Skin epidermis (tissue), 12 donors: Measurements from ENCODE around the gene CATSPERD.

Experiments used
- H3K27ac ChIP-seq, 21 experiments: fragments of 200-600 bp; sonication (generic) in 11 of 21; one replicate each; pipeline ENCODE4 v1.5.0; 2020; ENCODE audit warnings: mild to moderate bottlenecking in 3 of 21, inconsistent platforms in 2 of 21, moderate library complexity in 2 of 21
- H3K4me3 ChIP-seq, 7 experiments: fragments of 200-600 bp; sonication (generic) in 2 of 7; one replicate each; pipeline ENCODE4 v1.5.0; 2020; ENCODE audit warnings: inconsistent platforms in 2 of 7, mild to moderate bottlenecking in 2 of 7, moderate library complexity in 1 of 7

The CATSPERD gene

DNA sequence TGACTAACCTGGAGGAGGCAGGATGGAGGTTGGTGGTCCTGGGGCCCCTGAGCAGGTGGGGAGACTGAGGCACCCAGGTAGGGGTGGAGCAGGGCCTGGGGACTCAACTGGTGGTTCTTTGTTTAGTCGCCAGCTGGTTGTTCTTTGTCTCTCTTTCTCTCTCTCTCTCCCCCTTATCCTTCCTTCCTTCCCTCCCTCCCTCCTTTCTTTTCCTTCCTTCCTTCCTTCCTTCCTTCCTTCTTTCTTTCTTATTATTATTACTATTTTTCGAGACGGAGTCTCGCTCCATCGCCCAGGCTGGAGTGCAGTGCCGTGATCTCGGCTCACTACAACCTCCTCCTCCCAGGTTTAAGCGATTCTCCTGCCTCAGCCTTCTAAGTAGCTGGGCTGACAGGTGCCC is 77.8 kb downstream of the CATSPERD start:
- Histone ChIP-seq H3K4me3 (no peak overlapping the region), H3K27ac (no peak overlapping the region)

DNA sequence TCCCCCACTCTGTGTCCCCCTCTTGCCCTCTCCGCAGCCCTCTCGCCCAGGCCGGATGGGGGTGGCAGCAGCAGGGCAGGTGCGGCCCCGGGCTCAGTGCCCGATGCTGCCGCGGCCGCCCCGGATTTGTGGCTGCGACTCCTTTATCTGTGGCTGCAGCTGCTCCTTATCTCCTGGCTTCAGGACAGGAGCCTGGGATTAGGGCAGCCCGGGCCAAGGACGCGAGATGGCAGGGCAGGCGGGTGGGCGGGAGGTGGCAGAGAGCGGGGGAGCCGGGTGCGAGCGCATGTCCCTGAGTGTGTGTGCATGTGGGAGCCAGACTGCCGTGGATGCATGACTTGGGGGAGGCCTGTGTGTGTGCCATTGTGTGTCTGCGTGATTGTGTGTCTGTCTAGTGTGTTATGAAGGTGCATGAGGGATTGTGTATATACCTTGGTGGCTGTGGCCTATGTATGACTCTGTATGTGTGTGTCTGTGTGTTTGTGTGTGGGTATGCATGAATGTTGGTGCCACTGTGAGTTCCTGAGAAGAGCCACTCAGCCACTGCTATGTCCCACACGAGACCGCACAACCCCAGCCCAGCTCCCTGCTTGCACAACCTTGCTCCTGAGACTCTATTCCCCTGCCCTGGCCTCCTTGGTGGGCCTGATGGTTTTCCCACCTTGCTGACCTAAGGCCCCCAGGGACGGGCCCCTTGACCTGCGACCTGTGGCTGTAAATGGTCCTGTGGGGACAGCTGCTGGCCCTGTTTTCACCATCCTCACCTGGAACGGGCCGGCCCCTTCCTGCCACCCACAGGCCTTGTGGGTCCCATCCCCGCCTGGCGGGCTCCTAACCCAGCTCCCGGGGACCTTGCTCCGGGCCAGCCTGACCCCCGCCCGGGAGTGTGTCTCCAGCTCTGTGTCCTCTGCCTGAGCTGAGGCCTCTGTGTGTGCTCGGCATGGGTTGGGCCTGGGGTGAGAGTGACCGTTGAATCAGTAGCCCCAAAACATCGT is 79.1 kb downstream of the CATSPERD start:
- H3K4me3 ChIP-seq, result no peak overlapping the region
- no peak overlapping the region for H3K27ac ChIP-seq

DNA sequence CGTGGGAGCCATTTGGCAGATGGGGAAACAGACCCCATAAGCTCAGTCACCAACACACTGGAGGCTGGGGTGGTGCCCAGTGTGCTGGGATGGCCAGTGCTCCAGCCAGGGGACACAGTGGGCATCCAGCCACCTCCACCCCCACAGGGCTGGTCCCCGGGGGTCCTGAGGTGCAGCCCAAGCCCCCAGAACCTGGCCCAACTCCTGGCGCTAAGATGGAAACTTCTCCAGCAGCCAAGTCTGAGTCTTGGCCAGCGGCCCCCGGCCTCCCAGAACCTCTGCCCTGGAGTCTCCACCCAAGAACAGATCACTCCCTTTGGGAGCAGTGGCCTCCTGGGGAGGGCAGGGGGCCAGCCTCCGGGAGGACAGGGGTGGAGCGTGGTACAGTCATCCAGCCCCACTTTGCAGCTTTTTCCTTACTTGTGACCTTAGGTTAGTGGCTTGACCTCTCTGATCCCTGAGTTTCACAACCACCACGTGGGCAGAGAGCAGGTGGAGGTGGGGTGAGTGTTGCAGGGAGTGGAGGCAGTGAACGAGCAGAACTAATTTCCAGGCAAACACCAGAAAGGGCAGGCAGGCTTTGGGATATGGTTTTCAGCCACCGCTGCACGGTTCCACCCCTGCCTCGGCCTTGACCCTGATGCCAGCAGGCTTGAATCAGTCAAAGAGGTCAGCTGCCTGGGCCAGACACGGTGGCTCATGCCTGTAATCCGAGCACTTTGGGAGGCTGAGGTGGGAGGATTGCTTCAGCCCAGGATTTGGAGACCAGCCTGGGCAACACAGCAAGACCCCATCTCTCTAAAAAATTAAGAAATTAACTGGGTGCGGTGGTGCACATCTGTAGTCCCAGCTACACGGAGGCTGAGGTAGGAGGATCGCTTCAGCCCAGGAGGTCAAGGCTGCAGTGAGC is 80.2 kb downstream of the CATSPERD start:
- H3K4me3 ChIP-seq, result no peak overlapping the region

DNA sequence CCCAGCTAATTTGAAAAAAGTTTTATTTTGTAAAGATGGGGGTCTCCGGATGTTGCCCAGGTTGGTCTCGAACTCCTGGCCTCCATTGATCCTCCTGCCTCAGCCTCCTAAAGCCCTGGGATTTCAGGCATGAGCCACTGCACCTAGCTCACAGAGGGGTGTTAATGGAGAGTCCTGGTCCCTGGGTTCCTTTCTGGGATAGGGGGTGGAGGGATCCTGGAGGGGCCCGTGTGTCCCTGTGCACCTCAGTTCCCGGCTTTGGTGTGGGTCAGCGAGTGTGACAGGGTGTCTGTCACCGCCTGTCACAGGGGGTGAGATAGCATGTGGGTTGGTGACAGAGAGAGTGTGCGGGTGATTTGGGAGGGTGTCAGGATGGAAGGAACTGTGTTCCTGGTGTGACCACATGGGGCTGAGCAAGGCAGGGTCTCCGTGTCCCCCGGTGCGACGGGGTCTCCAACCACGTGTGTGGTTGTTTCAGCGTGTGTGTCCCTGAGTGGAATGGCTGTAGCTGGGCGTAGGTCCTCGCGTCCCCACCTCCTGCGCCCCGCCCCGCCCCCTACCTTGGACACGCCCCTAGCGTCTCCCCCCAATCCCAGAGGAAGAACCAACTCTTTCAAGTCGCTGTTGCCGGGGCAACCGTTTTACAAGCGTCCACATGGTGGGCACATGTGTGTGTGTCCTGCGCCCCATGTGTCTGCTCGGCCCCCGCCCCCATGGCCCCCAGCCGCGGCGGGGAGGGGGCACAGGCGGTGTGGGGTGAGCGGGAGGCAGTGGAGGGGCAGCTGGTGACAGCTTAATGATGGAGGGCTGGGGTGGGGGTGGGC is 81.6 kb downstream of the CATSPERD start:
- Histone ChIP-seq H3K27ac (no peak overlapping the region), H3K4me3 (no peak overlapping the region)

More for the DNA sequence above, 80.2 kb downstream of the CATSPERD start:
- no peak overlapping the region for H3K27ac ChIP-seq

DNA sequence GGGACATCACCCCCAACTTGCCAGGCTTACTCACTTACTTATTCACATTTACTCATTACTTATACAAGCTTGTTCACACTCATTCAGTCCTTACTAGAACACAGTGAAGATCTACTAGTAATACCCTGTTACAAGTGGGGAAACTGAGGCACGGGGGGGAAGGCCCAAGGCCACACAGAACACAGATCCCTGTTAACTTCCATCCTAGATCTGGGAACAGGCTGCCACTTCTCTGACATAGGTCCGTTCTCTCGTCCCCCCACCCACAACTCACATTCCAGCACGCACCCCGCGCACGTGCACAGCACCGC is 83.0 kb downstream of the CATSPERD start:
- H3K4me3 ChIP-seq, result peak overlapping the region in 3 of 7 experiments; percentile 13 to 29 (median 28)
- no peak overlapping the region for H3K27ac ChIP-seq

DNA sequence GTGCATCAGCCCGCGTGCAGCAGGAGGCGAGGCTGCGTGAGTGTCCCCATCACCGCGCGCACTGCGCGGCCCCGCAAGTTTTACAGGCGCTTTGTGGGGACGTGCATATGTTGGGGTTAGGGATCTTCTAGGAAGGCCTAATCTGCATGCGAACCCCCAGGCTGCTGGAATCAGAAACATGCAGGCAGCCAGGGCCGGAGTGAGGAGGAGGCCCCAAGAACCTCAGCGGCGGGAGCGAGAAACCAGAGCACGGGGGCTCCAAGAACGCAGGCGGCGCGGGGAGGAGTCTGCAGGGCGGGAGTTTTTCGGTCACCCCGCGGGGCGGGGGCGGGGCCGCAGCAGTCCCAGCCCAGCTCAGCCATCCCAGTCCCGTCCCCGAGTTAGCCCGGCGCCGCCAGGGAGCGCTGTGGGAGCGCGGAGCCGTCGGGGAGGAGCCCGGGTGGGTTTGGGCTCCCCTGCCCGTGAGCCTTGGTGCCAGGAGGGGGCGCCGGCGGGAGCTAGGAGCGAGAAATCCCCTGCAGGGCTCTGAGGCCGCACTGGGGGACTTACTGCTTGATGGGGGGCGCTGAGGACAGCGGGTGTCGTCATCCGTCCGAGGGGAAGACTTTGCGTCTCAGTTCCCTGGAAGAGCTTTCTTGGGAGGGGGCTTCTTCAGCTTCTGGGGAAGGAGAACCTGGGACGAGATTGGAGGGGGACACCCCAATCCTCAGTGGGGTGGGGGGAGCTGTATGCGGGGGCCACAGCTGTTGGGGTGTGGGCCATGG is 83.5 kb downstream of the CATSPERD start:
- peak overlapping the region in 4 of 7 experiments; percentile 1 to 29 (median 20) for H3K4me3 ChIP-seq
- H3K27ac ChIP-seq, result peak overlapping the region in 1 of 21 experiments; percentile 42

DNA sequence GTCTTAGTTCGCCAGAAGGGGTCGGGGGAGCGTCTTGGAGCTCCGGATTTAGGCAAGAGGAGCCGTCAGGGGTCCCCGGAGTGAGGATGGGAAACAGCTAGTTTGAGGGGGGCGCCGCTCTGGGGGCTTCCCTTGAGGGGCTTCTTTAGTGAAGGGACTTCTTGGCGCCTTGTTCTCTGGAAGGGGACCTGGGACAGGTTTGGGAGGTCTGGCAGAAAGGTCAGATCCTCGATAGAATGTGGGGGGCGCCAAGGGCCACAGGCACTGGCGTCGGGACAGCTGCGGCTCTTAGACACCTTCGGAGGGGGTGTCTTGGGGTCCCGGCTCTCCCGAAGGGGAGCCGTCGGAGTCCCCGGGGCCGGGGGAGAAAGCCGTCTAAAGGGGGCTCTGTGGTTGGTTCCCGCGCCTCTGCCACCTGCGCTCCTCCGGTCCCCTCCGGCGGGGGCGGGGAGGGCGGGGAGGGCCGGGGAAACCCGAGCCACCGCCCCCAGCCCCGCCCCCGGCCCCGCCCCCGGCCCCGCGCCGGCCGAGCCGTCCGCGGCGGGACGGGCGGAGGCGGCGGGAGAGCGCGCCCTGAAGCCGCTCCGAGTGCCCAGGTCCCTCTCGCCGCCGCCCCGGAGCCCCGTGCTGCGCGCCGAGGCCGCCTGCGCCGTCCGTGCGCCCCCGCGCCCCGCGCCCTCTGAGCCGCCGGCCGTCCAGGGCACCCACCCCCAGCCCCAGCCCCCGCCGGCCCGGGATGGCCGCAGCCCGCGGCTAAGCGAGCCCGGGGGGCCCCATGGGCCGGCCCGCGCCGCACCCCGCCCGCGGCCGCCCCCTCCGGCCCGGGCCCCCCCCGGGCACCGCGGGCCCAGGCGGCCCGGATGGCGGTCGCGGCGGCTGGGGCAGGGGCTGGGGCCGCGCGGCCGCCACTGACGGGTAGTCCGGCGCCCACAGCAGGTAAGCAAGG is 84.4 kb downstream of the CATSPERD start, which contains the start of gene NRTN:
TSS of gene NRTN (plus strand) at position 552 of the 946 bp plus-strand sequence. CDS start 19,099 bp downstream, outside the sequence.
- Histone ChIP-seq H3K4me3 (peak within 1 kb of the TSS in 4 of 7 experiments; percentile 1 to 32 (median 30)), H3K27ac (peak within 1 kb of the TSS in 1 of 21 experiments; percentile 42)

DNA sequence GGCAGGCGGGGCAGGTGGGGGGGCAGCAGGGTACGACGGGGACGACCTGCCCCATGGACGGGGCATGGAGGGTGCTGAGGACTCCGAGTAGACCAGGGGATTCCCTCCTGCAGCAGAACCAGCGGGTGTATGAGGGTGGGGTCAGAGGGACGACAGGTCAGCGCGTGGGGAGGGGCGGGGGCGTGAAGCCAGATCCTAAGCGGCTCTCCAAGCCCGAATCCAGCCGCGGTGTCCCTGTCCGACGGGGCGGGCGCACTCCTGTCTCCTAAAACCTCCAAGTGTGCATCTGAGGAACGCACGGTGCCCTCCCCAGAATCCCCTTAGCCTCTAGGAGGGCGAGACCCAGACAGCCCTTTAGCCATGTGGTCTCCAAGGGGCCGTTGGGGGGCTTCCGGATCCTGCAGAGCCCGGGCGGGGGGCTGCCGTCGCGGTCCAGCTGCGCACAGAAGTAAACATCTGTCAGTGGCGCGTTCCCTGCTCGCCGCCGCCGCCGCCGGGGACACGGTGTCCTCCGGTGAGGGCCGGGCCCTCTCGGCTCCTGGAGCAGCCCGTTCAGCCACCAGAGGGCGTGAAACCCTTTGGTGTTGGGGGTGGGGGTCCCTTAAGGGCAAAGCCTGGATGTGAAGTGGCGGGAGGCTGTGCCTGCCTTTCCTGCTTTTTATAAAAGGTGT is 85.2 kb downstream of the CATSPERD start:
- Histone ChIP-seq H3K4me3 (peak overlapping the region in 3 of 7 experiments; percentile 27 to 32 (median 31)), H3K27ac (peak overlapping the region in 1 of 21 experiments; percentile 11)

DNA sequence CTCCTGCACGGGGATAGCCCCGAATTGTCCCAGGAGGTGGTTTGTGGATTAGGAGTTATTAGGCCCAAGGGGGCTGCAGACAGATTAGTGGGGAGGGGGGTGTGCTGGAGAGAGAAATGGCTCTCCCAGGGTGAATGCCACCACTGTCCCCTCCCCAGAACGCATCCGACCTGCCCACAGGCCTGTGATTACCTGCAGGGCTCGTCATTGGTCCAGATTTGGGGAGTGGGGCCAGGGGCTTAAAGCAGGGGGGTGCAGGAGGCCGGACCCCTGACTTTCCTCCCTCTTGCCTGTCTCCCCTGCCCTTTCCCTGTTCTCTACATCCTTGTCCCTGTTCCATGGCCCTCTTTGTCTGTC is 85.7 kb downstream of the CATSPERD start:
- Histone ChIP-seq H3K27ac (peak overlapping the region in 1 of 21 experiments; percentile 11), H3K4me3 (peak overlapping the region in 2 of 7 experiments; percentile 31 to 32)

DNA sequence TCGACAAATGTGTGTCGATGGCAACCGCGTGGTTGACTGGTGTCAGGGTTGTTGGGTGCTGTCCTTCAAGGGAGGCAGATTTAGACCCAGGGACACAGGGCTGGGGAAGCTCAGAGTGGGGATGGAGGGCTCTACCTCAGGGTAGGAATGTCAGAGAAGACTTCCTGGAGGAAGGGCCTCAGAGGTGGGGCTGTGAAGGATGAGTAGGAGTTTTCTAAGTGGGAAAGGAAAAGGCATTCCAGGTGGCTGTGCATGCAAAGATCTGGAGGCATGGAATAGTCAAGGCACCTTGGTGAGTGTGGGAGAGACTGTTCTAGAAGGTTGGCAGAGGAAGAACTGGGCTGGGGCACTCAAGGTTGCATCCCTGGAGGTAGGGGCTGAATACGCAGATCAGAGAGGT is 86.5 kb downstream of the CATSPERD start:
- H3K4me3 ChIP-seq, result no peak overlapping the region
- H3K27ac ChIP-seq, result no peak overlapping the region

DNA sequence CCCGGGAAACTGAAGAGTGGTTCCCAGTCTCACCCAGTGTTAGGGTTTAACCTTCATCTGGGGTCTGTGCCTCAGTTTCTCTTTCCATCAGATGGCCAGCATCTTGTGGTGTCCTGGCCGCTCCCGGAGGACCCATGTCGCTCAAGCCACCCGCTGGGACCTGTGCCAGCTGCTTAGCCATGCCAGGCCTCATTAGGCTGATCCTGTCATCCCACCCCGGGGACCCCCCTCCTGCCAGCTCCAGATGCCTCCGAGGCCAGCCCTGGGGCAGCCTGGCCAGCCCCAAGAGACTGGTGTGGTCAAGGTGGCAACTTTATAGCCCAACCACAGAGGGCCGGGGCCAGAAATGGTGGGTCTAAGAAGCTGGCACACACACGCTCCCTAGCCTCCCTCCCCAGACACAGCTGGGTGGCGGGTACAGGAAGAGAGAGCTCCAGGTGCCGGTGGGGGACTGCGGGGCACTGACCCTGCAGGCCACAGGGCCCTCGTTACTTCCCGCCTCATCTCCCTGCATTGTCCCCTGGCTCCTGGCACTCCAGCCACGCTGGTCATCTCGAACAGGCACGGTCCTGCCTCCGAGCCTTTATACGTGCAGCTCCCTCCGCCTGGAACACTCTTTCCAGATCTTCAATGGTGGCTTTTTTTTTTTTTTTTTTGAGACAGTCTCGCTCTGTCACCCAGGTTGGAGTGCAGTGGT is 87.8 kb downstream of the CATSPERD start:
- H3K27ac ChIP-seq, result no peak overlapping the region
- H3K4me3 ChIP-seq, result no peak overlapping the region

DNA sequence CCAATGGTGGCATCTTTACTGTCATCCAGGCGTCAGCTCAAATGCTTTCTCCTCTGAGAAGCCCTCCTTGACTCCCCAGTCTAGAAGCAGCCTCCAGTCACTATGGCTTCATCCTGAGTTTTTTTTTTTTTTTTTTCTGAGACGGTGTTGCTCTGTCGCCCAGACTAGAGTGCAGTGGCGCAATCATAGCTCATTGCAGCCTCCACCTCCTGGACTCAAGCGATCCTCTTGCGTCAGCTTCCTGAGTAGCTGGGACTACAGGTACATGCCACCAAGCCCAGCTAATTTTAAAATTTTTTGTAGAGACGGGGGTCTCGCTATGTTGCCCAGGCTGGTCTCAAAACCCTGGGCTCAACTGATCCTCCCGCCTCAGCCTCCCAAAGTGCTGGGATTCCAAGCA is 88.6 kb downstream of the CATSPERD start:
- Histone ChIP-seq H3K4me3 (no peak overlapping the region), H3K27ac (no peak overlapping the region)

DNA sequence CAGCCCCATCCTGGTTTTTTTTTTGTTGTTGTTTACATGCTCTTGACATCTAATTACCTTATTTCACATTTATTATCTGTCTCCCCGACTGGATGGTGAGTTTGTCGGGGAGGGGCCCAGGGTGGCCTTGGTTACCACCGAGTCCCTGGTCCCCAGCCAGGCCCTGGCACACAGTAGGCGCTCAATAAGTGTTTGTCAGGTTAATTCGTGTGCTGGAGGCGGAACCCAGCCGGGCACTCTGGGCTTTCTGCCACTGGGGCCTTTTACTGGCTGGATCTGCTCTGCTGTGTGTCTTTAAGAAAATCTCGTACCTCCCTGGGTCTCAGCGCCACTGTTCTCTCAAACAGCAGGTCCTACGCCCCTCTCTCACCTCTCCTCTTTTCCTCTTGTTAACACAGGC is 89.0 kb downstream of the CATSPERD start:
- H3K27ac ChIP-seq, result no peak overlapping the region
- no peak overlapping the region for H3K4me3 ChIP-seq

DNA sequence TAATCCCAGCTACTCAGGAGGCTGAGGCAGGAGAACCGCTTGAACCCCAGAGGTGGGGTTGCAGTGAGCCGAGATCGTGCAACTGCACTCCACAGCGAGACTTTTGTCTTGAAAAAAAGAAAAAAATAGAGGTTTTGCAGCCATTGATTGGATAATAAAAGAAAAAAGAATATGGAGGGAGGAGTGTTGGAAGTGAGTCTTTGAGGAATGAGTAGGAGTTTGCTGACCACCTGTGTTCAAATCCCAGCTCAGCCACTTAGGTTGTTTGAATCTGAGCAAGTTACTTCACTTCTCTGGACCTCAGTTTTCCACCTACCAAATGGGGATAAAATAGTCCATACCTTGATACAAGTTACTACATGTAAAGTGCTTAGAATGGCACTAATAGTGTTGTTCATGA is 90.7 kb downstream of the CATSPERD start:
- Histone ChIP-seq H3K27ac (no peak overlapping the region), H3K4me3 (no peak overlapping the region)

DNA sequence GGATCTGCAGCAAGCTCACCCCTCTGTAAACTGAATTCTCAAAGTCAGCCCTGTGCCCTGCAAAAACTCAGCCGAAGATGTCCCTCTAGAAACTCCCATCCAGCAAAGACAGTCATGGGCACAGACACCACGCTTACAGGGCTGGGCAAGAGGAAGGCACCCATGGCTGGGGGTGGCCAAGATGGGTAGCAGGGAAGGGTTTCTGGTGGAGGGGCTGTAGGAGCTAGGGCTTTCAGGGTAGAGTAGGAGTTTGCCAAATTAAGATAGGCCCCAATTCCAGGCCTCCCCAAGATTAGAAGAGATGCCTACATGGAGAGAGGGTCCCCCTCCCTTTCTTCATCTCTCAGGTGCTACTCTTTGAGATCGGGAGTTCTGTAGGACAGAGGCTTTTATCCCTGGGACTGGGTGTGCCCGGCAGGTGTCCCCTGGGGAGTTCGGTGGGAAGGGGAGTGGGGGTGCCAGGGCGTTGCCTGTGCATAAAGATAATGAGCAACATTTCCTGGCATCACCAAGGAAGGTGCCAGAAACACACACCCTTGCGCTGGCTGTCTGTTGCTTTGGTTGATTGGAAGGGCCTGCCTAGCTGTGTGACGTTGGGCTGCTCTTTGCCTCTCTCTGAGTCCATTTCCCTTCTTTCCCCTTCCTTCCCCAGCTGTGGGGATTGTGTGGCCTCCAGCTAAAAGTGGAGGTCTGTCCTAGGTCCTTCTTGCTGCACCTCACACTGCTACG is 93.8 kb downstream of the CATSPERD start:
- Histone ChIP-seq H3K27ac (peak overlapping the region in 7 of 21 experiments; percentile 1 to 70 (median 59)), H3K4me3 (no peak overlapping the region)

DNA sequence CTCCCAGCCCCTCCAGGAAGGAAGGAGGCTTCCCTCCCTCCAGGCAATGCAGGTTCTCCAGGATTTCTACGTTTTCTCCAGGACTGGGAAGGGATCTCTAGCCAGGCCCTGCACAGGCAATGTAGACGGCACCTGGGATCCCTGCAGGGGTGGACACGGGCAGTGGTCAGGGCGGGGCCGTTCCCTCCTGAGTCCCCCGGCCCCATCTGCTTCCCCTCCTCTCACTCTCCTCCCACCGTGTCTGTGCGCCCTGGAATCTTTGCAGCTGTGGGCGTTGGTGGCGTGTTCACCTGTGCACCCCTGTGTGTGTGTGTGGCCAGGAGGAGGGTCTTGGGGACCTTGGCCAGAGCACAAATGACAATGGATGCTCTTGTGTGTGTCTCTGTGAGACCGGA is 94.4 kb downstream of the CATSPERD start:
- H3K27ac ChIP-seq, result peak overlapping the region in 8 of 21 experiments; percentile 1 to 70 (median 48)
- H3K4me3 ChIP-seq, result no peak overlapping the region
